HCT116 (cell line): ENCODE results near the gene DND1. TPM values are rescaled to one million over a fixed set of nuclear protein-coding genes. Genes with fewer than 3 reads are reported as not detected.

Source experiments
- ATAC-seq: fragments of 200-7000 bp; cut with Tn5 transposase; 2 replicates; pipeline ENCODE4 v1.9.1; 2020; ENCODE audit warnings: mild to moderate bottlenecking, moderate library complexity
- BruUV-seq: library from RNA; stranded (reverse); fragments of 400-500 nt; replicated peaks from 2 replicates; lab custom pipeline; 2021; lab: Mats Ljungman, UMichigan
- CTCF ChIA-PET: fragments of 300-600 bp; sonication (Branson Sonifier 250); formaldehyde crosslinking; loops from one replicate; lab custom pipeline; 2021; ENCODE audit warnings: antibody characterized with exemption; lab: Charles Lee
- POLR2A ChIA-PET: fragments of 300-600, 350-600 bp; sonication (Branson Sonifier 250); formaldehyde crosslinking; loops from one replicate; lab custom pipeline; 2021; ENCODE audit warnings: antibody characterized with exemption; lab: Charles Lee
- RAD21 ChIA-PET, 2 experiments: fragments of 300-600 bp; sonication (Branson Sonifier 250); formaldehyde crosslinking; loops; one replicate each; lab custom pipeline; 2023; ENCODE audit warnings: low total read pairs in 2 of 2; ENCODE audit not compliant: uncharacterized antibody in 2 of 2, unreplicated experiment in 2 of 2, low non-redundant PET in 1 of 2; lab: Charles Lee
- DNase-seq: peaks from one replicate; pipeline ENCODE4 v3.0.0-alpha.2; 2010; ENCODE audit warnings: low read depth, low spot score
- H2AFZ ChIP-seq: fragments of 200-600 bp; shearing (Covaris generic), sonication (generic); 2 replicates; pipeline ENCODE4 v1.6.1; 2017; ENCODE audit warnings: low read depth, mixed run types, mixed read lengths, antibody characterized with exemption, low read length; ENCODE audit not compliant: poor library complexity, severe bottlenecking
- H3K27ac ChIP-seq: 2 replicates; pipeline ENCODE4 v1.5.1; 2012; ENCODE audit warnings: low read depth, low read length
- H3K27me3 ChIP-seq: fragments of 200-600 bp; sonication (generic); 2 replicates; pipeline ENCODE4 v1.6.1; 2016; ENCODE audit warnings: mixed run types, low read length, mixed read lengths; ENCODE audit not compliant: insufficient read depth
- H3K36me3 ChIP-seq, 2 experiments: fragments of 200-500 bp in 1 of 2; fragments of 200-600 bp in 1 of 2; sonication (Bioruptor generic) in 1 of 2; sonication (generic) in 1 of 2; 2 replicates each; pipeline versions ENCODE4 v1.5.1 to v1.6.1; 2014 to 2016; ENCODE audit warnings: low read length in 2 of 2, inconsistent platforms in 1 of 2, mixed read lengths in 1 of 2, mixed run types in 1 of 2; ENCODE audit not compliant: insufficient read depth in 2 of 2, control insufficient read depth in 1 of 2
- H3K4me1 ChIP-seq, 2 experiments: fragments of 200-600 bp in 1 of 2; sonication (generic) in 1 of 2; 2 replicates each; pipeline versions ENCODE4 v1.5.1 to v1.6.1; 2012 to 2017; ENCODE audit warnings: low read length in 2 of 2, inconsistent platforms in 1 of 2, mild to moderate bottlenecking in 1 of 2, mixed read lengths in 1 of 2, mixed run types in 1 of 2, moderate library complexity in 1 of 2; ENCODE audit not compliant: insufficient read depth in 2 of 2, control insufficient read depth in 1 of 2
- H3K4me2 ChIP-seq: fragments of 200-600 bp; sonication (generic); 2 replicates; pipeline ENCODE4 v1.6.1; 2017; ENCODE audit warnings: mixed run types, low read length, mixed read lengths
- H3K4me3 ChIP-seq, 2 experiments: fragments of 200-600 bp in 1 of 2; sonication (generic) in 1 of 2; replicated peaks in 1 of 2; 2 replicates each; pipeline ENCODE4 v1.5.1; 2011 to 2016; ENCODE audit warnings: low read length in 2 of 2, control low read depth in 1 of 2, low read depth in 1 of 2, mild to moderate bottlenecking in 1 of 2, mixed read lengths in 1 of 2, mixed run types in 1 of 2
- H3K79me2 ChIP-seq: fragments of 200-600 bp; sonication (generic); 2 replicates; pipeline ENCODE4 v1.6.1; 2017; ENCODE audit warnings: mild to moderate bottlenecking, mixed run types, low read length, moderate library complexity, mixed read lengths; ENCODE audit not compliant: insufficient read depth
- H3K9ac ChIP-seq: fragments of 200-600 bp; sonication (generic); 2 replicates; pipeline ENCODE4 v1.6.1; 2016; ENCODE audit warnings: low read length, mixed read lengths
- H3K9me2 ChIP-seq: fragments of 200-600 bp; sonication (generic), shearing (Covaris generic); 2 replicates; pipeline ENCODE4 v1.6.1; 2017; ENCODE audit warnings: mixed run types, mild to moderate bottlenecking, moderate library complexity; ENCODE audit not compliant: insufficient read depth
- H3K9me3 ChIP-seq, 2 experiments: fragments of 200-500 bp in 1 of 2; fragments of 200-600 bp in 1 of 2; sonication (Bioruptor generic) in 1 of 2; sonication (generic) in 1 of 2; 2 replicates each; pipeline ENCODE4 v1.6.1; 2014 to 2017; ENCODE audit warnings: low read length in 2 of 2, mixed read lengths in 2 of 2, inconsistent platforms in 1 of 2, low read depth in 1 of 2, mild to moderate bottlenecking in 1 of 2, mixed run types in 1 of 2, moderate library complexity in 1 of 2; ENCODE audit not compliant: control insufficient read depth in 1 of 2, insufficient read depth in 1 of 2
- H4K20me1 ChIP-seq: fragments of 200-600 bp; sonication (generic), shearing (Covaris generic); 2 replicates; pipeline ENCODE4 v1.6.1; 2017; ENCODE audit warnings: mixed run types, mild to moderate bottlenecking, moderate library complexity; ENCODE audit not compliant: insufficient read depth
- CBX3 ChIP-seq: IDR thresholded peaks from 2 replicates; pipeline ENCODE4 v1.6.1; 2012; ENCODE audit warnings: low read depth
- EGR1 ChIP-seq: IDR thresholded peaks from 2 replicates; pipeline ENCODE4 v1.6.1; 2012; ENCODE audit warnings: low read depth
- ELF1 ChIP-seq: IDR thresholded peaks from 2 replicates; pipeline ENCODE4 v1.6.1; 2012; ENCODE audit warnings: low read depth, borderline replicate concordance
- EZH2phosphoT487 ChIP-seq: fragments of 200-600 bp; IDR thresholded peaks from 2 replicates; pipeline ENCODE4 v1.6.1; 2018; ENCODE audit warnings: antibody characterized with exemption, borderline replicate concordance
- POLR2AphosphoS5 ChIP-seq: IDR thresholded peaks from 2 replicates; pipeline ENCODE4 v1.6.1; 2011; ENCODE audit warnings: mild to moderate bottlenecking, low read depth, low read length, moderate library complexity
- RAD21 ChIP-seq: IDR thresholded peaks from 2 replicates; pipeline ENCODE4 v1.6.1; 2012; ENCODE audit warnings: low read depth, mild to moderate bottlenecking
- SP1 ChIP-seq: IDR thresholded peaks from 2 replicates; pipeline ENCODE4 v1.6.1; 2012; ENCODE audit warnings: low read depth
- SRF ChIP-seq: IDR thresholded peaks from 2 replicates; pipeline ENCODE4 v1.6.1; 2012; ENCODE audit warnings: low read depth
- TCF7L2 ChIP-seq: IDR thresholded peaks from 2 replicates; pipeline ENCODE4 v1.7.0; 2011; ENCODE audit warnings: borderline replicate concordance, inconsistent platforms; ENCODE audit not compliant: insufficient read depth, insufficient read length; ENCODE audit errors: extremely low read depth
- YY1 ChIP-seq: IDR thresholded peaks from 2 replicates; pipeline ENCODE4 v1.6.1; 2011; ENCODE audit warnings: low read length, low read depth, moderate library complexity, mild to moderate bottlenecking; ENCODE audit not compliant: insufficient replicate concordance; ENCODE audit errors: extremely low read depth
- ZNF274 ChIP-seq: fragments of 200-500 bp; sonication (Bioruptor generic); IDR thresholded peaks from 2 replicates; pipeline ENCODE4 v1.6.1; 2014; ENCODE audit warnings: mild to moderate bottlenecking, low read depth, low read length, inconsistent platforms
- intact Hi-C: fragments of 100-400 bp; cut with micrococcal nuclease; formaldehyde crosslinking; loops from 2 replicates; pipeline ENCODE4 v1.10.0; 2022
- total RNA-seq: library from RNA; stranded (reverse); gene quantifications from one replicate; pipeline ENCODE4 v1.2.1, GENCODE V29; 2021; ENCODE audit not compliant: unreplicated experiment
- TF ChIP-seq, protein P1 (sequence below): IDR thresholded peaks from 2 replicates; pipeline ENCODE4 v1.6.1; 2012
- TF ChIP-seq, protein P2 (sequence below): IDR thresholded peaks from 2 replicates; pipeline ENCODE4 v1.6.1; 2012; ENCODE audit warnings: low read depth
- TF ChIP-seq, protein P3 (sequence below): IDR thresholded peaks from 2 replicates; pipeline ENCODE4 v1.6.1; 2012
- TF ChIP-seq, protein P4 (sequence below): IDR thresholded peaks from 2 replicates; pipeline ENCODE4 v1.6.1; 2011; ENCODE audit warnings: mild to moderate bottlenecking, low read length, moderate library complexity; ENCODE audit not compliant: insufficient replicate concordance; ENCODE audit errors: extremely low read depth

The DND1 gene
- total RNA-seq, 1 experiment from 2014 or later = 2.3 TPM

DNA sequence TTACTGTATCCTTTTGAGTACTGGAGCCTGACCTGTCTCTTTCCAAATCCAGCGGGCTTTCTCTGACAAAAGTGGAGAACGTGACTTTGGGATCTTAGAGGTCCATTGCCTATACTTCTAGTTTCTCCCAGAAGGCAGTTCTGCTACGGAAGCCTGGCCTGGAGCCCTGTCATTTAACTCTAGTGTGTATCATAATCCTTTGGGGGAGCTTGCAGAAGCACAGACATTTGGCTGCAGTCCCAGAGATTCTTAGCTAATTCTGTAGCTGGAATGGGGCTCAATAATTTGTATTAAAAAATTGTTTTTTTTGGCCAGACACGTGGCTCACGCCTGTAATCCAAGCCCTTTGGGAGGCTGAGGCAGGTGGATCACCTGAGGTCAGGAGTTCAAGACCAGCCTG lies 20.9 kb upstream of the DND1 start:
- no peak for ATAC-seq
- POLR2A ChIA-PET = interaction anchor here (1.6 kb wide), 1 partner anchor 17 kb away, joined by 3 read pairs; no protein-coding TSS in a partner anchor
- no peaks in the 10 kb centered on the region for H3K9me2 ChIP-seq
- no peak overlapping the region for H3K4me3 ChIP-seq
- H3K4me1 ChIP-seq = peaks cover 0 to 9% of the 10 kb centered on the region in 2 experiments; a peak in 2 of 4 replicates
- H3K4me2 ChIP-seq = no peak overlapping the region
- H2AFZ ChIP-seq = no peak overlapping the region
- RAD21 ChIA-PET = no interaction called here
- no peaks in the 10 kb centered on the region for H3K9me3 ChIP-seq
- no peaks in the 10 kb centered on the region for H4K20me1 ChIP-seq
- no peak overlapping the region for H3K9ac ChIP-seq
- peaks cover 70% of the 10 kb centered on the region for H3K79me2 ChIP-seq
- intact Hi-C loops = no loop called here
- CTCF ChIA-PET = no interaction called here
- H3K27ac ChIP-seq = no peak overlapping the region
- TF ChIP-seq ZNF274 = no peak
- TF ChIP-seq SP1 = no peak
- TF ChIP-seq, protein P1, sequence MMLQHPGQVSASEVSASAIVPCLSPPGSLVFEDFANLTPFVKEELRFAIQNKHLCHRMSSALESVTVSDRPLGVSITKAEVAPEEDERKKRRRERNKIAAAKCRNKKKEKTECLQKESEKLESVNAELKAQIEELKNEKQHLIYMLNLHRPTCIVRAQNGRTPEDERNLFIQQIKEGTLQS = no peak
- TF ChIP-seq RAD21 = no peak
- no peak for TF ChIP-seq YY1
- TF ChIP-seq, protein P2, sequence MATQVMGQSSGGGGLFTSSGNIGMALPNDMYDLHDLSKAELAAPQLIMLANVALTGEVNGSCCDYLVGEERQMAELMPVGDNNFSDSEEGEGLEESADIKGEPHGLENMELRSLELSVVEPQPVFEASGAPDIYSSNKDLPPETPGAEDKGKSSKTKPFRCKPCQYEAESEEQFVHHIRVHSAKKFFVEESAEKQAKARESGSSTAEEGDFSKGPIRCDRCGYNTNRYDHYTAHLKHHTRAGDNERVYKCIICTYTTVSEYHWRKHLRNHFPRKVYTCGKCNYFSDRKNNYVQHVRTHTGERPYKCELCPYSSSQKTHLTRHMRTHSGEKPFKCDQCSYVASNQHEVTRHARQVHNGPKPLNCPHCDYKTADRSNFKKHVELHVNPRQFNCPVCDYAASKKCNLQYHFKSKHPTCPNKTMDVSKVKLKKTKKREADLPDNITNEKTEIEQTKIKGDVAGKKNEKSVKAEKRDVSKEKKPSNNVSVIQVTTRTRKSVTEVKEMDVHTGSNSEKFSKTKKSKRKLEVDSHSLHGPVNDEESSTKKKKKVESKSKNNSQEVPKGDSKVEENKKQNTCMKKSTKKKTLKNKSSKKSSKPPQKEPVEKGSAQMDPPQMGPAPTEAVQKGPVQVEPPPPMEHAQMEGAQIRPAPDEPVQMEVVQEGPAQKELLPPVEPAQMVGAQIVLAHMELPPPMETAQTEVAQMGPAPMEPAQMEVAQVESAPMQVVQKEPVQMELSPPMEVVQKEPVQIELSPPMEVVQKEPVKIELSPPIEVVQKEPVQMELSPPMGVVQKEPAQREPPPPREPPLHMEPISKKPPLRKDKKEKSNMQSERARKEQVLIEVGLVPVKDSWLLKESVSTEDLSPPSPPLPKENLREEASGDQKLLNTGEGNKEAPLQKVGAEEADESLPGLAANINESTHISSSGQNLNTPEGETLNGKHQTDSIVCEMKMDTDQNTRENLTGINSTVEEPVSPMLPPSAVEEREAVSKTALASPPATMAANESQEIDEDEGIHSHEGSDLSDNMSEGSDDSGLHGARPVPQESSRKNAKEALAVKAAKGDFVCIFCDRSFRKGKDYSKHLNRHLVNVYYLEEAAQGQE = no peak
- no peak for TF ChIP-seq SRF
- TF ChIP-seq EGR1 = no peak
- no peak for TF ChIP-seq ELF1
- TF ChIP-seq TCF7L2 = no peak
- TF ChIP-seq, protein P3, sequence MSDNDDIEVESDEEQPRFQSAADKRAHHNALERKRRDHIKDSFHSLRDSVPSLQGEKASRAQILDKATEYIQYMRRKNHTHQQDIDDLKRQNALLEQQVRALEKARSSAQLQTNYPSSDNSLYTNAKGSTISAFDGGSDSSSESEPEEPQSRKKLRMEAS = no peak
- TF ChIP-seq CBX3 = no peak
- no peak for TF ChIP-seq POLR2AphosphoS5
- TF ChIP-seq EZH2phosphoT487 = no peak
- TF ChIP-seq, protein P4, sequence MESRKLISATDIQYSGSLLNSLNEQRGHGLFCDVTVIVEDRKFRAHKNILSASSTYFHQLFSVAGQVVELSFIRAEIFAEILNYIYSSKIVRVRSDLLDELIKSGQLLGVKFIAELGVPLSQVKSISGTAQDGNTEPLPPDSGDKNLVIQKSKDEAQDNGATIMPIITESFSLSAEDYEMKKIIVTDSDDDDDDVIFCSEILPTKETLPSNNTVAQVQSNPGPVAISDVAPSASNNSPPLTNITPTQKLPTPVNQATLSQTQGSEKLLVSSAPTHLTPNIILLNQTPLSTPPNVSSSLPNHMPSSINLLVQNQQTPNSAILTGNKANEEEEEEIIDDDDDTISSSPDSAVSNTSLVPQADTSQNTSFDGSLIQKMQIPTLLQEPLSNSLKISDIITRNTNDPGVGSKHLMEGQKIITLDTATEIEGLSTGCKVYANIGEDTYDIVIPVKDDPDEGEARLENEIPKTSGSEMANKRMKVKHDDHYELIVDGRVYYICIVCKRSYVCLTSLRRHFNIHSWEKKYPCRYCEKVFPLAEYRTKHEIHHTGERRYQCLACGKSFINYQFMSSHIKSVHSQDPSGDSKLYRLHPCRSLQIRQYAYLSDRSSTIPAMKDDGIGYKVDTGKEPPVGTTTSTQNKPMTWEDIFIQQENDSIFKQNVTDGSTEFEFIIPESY = no peak
- no TSS peak for BruUV-seq
- no peak for DNase-seq
- no peaks in the 10 kb centered on the region for H3K27me3 ChIP-seq
- peaks cover 47 to 56% of the 10 kb centered on the region in 2 experiments for H3K36me3 ChIP-seq
